HuH-7.5 (cell line): ENCODE data around the gene KCNQ5.
"Not testable (repeated sequence)": the region's sequence is repeated elsewhere in the genome, so short reads cannot be mapped to it uniquely, and the experiment has no call there.

Experiments
- DNase-seq: peaks from one replicate; pipeline ENCODE4 v3.0.0; 2011; ENCODE audit warnings: low spot score

Gene KCNQ5

GRCh38 chr6:72952808-72953630 is 331.2 kb downstream of the KCNQ5 start:
- DNase-seq, result no peak

DNA sequence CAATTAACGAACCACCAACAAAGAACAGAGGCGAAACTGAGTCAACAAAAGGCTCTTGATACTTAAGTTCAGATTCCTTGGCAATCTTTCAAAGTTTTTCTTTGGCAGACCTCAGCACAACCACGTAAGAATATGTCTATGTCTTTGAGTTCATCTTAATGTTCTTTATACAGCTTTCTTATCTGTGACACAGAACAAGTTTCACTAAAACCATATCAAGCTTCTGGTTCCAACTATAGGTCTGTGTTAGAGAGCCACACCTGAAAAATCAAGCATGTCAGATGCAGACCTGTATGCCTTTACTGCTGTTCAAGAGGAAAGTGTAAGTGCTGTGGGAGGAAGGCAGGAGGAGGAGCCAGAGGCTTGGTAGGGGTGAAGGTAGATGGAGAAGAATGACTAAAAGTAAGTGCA is 332.1 kb downstream of the KCNQ5 start:
- no peak for DNase-seq

DNA sequence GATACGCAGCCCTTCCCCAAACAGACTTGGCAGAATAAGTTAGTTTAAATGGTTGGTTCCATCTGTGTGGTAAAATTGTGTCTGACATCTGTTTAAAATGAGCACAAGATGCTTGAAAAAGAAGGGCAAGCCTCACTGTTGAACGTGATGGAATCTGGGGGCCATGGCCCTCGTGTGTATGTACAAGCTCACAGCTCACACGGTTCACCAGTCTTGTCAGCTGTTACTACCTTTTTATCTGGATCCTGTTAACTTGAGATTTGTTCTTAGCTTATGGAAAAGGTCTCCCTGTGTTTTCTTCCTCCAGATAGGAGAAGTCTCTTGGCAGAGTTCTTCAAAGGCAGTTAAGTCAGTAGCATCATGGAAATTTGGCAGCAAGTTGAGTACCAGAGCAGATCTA is 332.9 kb downstream of the KCNQ5 start:
- DNase-seq, result no peak

DNA sequence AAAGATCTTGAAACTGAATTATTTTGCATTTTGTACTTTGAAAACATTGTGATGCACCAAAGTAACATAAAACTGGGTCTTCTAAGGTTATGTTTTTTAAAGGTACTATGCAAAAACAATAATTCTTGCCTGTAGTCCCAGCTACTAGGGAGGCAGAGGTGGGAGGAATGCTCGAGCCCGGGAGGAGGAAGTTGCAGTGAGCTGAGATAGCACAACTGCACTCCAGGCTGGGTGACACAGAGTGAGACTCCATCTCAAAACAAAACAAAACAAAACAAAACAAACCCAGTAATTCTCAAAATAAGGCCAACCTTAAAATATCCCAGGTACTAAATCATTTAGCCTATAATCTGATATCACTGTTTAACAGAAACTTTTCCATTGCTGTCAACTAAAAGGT is 333.8 kb downstream of the KCNQ5 start:
- no peak for DNase-seq

- no peak for DNase-seq
Observed at GRCh38 chr6:72956272-72956671, 334.4 kb downstream of the KCNQ5 start.

GRCh38 chr6:72959821-72960220 is 338.0 kb downstream of the KCNQ5 start:
- no peak for DNase-seq

- no peak for DNase-seq
Observed at GRCh38 chr6:72963946-72964345, 342.1 kb downstream of the KCNQ5 start.

GRCh38 chr6:72966628-72967280 is 344.9 kb downstream of the KCNQ5 start:
- no peak for DNase-seq

DNA sequence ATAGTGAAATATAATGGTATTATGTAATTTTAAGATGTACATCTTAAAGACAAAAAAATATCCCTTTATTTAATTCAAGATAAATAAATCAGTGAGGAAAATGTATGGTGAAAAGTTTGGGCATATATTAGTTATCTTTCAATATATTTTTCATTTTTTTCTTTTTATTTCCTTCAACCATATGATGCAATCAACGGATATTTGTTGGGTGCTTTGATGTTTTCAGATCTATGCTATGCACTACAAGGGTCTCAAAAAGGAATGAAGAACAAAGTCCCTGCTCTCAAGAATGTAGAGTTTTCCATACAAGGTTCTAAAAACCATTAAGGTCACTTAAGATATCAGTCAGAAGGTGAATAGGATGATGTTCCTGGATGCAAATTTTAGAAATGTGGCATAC is 345.5 kb downstream of the KCNQ5 start:
- DNase-seq, result no peak

DNA sequence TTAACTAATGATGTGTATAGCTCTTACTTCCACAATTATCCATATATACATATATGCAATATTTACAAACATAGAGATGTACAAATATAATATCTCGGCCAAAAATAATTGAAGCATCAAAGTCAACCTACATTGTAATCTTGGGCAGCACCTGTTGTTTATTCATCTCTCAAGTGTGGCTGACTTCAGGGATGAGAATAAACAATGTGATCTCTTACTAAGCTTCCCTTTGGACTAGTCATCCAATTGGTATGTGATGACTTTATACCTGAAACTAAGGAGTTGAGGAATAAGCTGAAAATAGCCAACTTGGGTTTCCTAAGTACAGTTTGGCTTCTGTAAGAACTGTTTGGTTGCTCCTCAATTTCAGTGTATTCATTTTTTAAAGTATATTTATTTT is 346.8 kb downstream of the KCNQ5 start:
- no peak for DNase-seq

GRCh38 chr6:72969666-72970065 is 347.8 kb downstream of the KCNQ5 start:
- DNase-seq, result no peak

- DNase-seq, result no peak
Observed at GRCh38 chr6:72972579-72972978, 350.7 kb downstream of the KCNQ5 start.

DNA sequence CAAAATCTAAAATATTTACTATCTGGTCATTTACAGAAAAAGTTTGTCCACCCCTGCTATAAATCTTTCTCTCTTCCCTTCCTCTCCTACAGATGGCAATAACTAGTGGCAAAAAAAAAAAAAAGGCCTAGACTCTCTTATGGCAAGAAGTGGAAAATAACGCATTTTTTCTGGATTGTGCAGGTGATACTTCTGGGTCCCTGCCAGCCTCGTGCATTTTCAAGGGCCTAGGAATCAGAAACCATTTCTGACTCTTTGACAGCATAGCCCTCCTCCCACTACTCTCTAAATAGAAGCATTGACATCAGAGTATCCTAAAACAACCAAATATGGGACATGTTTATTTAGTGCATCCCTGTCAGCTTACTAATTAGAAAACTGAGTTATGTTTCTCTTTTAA is 352.4 kb downstream of the KCNQ5 start:
- DNase-seq, result no peak

GRCh38 chr6:72975352-72975752 is 353.5 kb downstream of the KCNQ5 start:
- DNase-seq, result no peak

GRCh38 chr6:72976484-72976883 is 354.6 kb downstream of the KCNQ5 start:
- no peak for DNase-seq

- DNase-seq, result no peak
Observed at GRCh38 chr6:72977114-72977513, 355.2 kb downstream of the KCNQ5 start.

DNA sequence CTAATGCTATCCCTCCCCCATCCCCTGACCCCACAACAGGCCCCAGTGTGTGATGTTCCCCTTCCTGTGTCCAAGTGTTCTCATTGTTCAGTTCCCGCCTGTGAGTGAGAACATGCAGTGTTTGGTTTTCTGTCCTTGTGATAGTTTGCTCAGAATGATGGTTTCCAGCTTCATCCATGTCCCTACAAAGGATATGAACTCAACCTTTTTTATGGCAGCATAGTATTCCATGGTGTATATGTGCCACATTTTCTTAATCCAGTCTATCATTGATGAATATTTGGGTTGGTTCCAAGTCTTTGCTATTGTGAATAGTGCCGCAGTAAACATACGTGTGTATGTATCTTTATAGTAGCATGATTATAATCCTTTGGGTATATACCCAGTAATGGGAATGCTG is 356.9 kb downstream of the KCNQ5 start:
- DNase-seq, result not testable (repeated sequence)

DNA sequence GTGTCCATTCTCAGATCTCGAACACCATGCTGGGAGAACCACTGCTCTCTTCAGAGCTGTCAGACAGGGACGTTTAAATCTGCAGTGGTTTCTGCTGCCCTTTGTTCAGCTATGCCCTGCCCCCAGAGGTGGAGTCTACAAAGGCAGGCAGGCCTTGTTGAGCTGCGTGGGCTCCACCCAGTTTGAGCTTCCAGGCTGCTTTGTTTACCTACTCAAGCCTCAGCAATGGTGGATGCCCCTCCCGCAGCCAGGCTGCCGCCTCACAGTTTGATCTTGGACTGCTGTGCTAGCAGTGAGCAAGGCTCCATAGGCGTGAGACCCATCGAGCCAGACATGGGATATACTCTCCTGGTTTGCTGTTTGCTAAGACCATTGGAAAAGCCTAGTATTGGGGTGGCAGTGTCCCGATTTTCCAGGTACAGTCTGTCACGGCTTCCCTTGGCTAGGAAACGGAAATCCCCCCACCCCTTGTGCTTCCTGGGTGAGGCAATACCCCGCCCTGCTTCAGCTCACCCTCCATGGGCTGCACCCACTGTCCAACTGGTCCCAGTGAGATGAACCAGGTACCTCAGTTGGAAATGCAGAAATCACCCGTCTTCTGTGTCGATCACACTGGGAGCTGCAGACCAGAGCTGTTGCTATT is 362.4 kb downstream of the KCNQ5 start:
- DNase-seq, result not testable (repeated sequence)

GRCh38 chr6:72984981-72985665 is 363.3 kb downstream of the KCNQ5 start:
- no peak for DNase-seq

GRCh38 chr6:72987301-72987700 is 365.4 kb downstream of the KCNQ5 start:
- no peak for DNase-seq

DNA sequence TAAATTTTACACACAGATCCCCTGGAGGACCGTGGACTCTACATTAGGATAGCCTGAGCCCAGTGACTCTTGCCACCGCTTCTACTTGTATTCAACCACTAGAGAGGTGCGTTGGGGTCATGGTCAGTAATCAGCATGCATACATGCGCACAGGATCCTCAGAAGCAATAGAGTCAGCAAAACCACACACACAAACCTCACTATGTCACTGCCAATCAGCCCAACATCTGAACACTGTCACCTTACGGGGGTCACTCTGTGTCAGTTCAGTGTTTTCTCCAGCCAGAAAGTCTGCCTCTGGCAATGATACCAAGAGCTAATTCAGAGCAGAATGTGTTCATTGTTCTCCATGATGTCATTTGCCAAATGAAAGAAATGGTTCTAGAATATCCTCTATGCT is 378.1 kb downstream of the KCNQ5 start:
- DNase-seq, result no peak

- no peak for DNase-seq
Observed at GRCh38 chr6:73000460-73000859, 378.6 kb downstream of the KCNQ5 start.

- DNase-seq, result no peak
Observed at GRCh38 chr6:73002588-73002987, 380.7 kb downstream of the KCNQ5 start.
